A673 (cell line): Measurements from ENCODE around the gene SLC7A5. TPM values are rescaled to one million over a fixed set of nuclear protein-coding genes. Genes with fewer than 3 reads are reported as not detected.
"Not testable (repeated sequence)": the region's sequence is repeated elsewhere in the genome, so short reads cannot be mapped to it uniquely, and the experiment has no call there.

Source experiments
- BruUV-seq: library from RNA; stranded (reverse); fragments of 400-500 nt; replicated peaks from 2 replicates; lab custom pipeline; 2021; lab: Mats Ljungman, UMichigan
- CTCF ChIA-PET: fragments of 300-600 bp; sonication (Branson Sonifier 250); formaldehyde crosslinking; loops from one replicate; lab custom pipeline; 2022; ENCODE audit warnings: antibody characterized with exemption; lab: Charles Lee
- POLR2A ChIA-PET: fragments of 300-600 bp; sonication (Branson Sonifier 250); formaldehyde crosslinking; loops from one replicate; lab custom pipeline; 2022; ENCODE audit warnings: antibody characterized with exemption; ENCODE audit not compliant: low non-redundant PET; lab: Charles Lee
- DNase-seq: peaks from one replicate; pipeline ENCODE4 v3.0.0-alpha.2; 2015; ENCODE audit warnings: low spot score
- H3K27ac ChIP-seq: fragments of 200-600 bp; sonication (generic); 2 replicates; pipeline ENCODE4 v1.5.1; 2016; ENCODE audit warnings: mixed run types, low read depth, mild to moderate bottlenecking, mixed read lengths, antibody characterized with exemption, low read length; ENCODE audit not compliant: poor library complexity, severe bottlenecking
- H3K27me3 ChIP-seq: fragments of 200-600 bp; sonication (generic); replicated peaks from 2 replicates; pipeline ENCODE4 v1.6.1; 2017; ENCODE audit warnings: mixed run types, low read depth, mild to moderate bottlenecking, mixed read lengths, antibody characterized with exemption, low read length; ENCODE audit not compliant: insufficient read depth, poor library complexity
- H3K36me3 ChIP-seq: fragments of 200-600 bp; sonication (generic); 2 replicates; pipeline ENCODE4 v1.6.1; 2016; ENCODE audit warnings: mixed run types, mild to moderate bottlenecking, mixed read lengths, antibody characterized with exemption, low read length; ENCODE audit not compliant: insufficient read depth, poor library complexity, severe bottlenecking
- H3K4me1 ChIP-seq: fragments of 200-600 bp; sonication (generic); 2 replicates; pipeline ENCODE4 v1.6.1; 2017; ENCODE audit warnings: mixed run types, mild to moderate bottlenecking, mixed read lengths, antibody characterized with exemption, low read length; ENCODE audit not compliant: insufficient read depth, poor library complexity, severe bottlenecking
- H3K4me3 ChIP-seq: fragments of 200-600 bp; sonication (generic); 2 replicates; pipeline ENCODE4 v1.5.1; 2016; ENCODE audit warnings: low read depth, mixed run types, mild to moderate bottlenecking, mixed read lengths, low read length; ENCODE audit not compliant: poor library complexity, severe bottlenecking
- H3K9me3 ChIP-seq: fragments of 200-600 bp; sonication (generic); 2 replicates; pipeline ENCODE4 v1.6.1; 2016; ENCODE audit warnings: mixed run types, low read depth, mild to moderate bottlenecking, mixed read lengths, antibody characterized with exemption, low read length; ENCODE audit not compliant: poor library complexity, severe bottlenecking
- CTCF ChIP-seq: fragments of 300-800, 200-600 bp; sonication (generic); conservative IDR thresholded peaks from 2 replicates; pipeline ENCODE4 v1.5.1; 2017; ENCODE audit warnings: low read depth, mild to moderate bottlenecking, antibody characterized with exemption, low read length, moderate library complexity, mixed read lengths
- EZH2 ChIP-seq: fragments of 200-600 bp; sonication (generic); IDR thresholded peaks from 2 replicates; pipeline ENCODE4 v1.6.1; 2017; ENCODE audit warnings: borderline replicate concordance, low read depth, mild to moderate bottlenecking, mixed read lengths, antibody characterized with exemption, low read length; ENCODE audit not compliant: poor library complexity, severe bottlenecking
- intact Hi-C: fragments of 100-400 bp; cut with micrococcal nuclease; formaldehyde crosslinking; loops from one replicate; pipeline ENCODE4 v1.10.0; 2022; ENCODE audit not compliant: unreplicated experiment
- total RNA-seq: library from RNA; stranded (reverse); gene quantifications from 2 replicates; pipeline ENCODE4 v1.2.3, GENCODE V29; 2021

The SLC7A5 gene
- total RNA-seq, 1 experiment from 2014 or later: 371 TPM

- no TSS peak for BruUV-seq
- intact Hi-C loops: no loop called here
- no peak for DNase-seq
- Histone ChIP-seq H3K27ac (no peak overlapping the region), H3K9me3 (no peaks in the 10 kb centered on the region), H3K4me3 (no peak overlapping the region), H3K27me3 (no peaks in the 10 kb centered on the region), H3K4me1 (no peaks in the 10 kb centered on the region), H3K36me3 (no peaks in the 10 kb centered on the region)
- TF ChIP-seq CTCF (no peak), EZH2 (no peak)
- CTCF ChIA-PET: no interaction called here
- POLR2A ChIA-PET: no interaction called here
Measured at GRCh38 chr16:87891764-87892163, 22.5 kb upstream of the SLC7A5 start.

GRCh38 chr16:87889762-87890161, 20.5 kb upstream of the SLC7A5 start:
- H3K36me3 ChIP-seq, H3K4me1 ChIP-seq, CTCF ChIA-PET, H3K4me3 ChIP-seq, H3K27ac ChIP-seq, BruUV-seq, DNase-seq, H3K27me3 ChIP-seq, POLR2A ChIA-PET, intact Hi-C loops, H3K9me3 ChIP-seq: not testable (repeated sequence)
- TF ChIP-seq CTCF: peak; percentile 39; the same call in 1 of the 2 replicates

GRCh38 chr16:87888346-87888745, 19.0 kb upstream of the SLC7A5 start:
- DNase-seq, H3K4me1 ChIP-seq, H3K4me3 ChIP-seq, H3K36me3 ChIP-seq, intact Hi-C loops, H3K27me3 ChIP-seq, POLR2A ChIA-PET, H3K9me3 ChIP-seq, H3K27ac ChIP-seq, CTCF ChIA-PET, BruUV-seq: not testable (repeated sequence)

- H3K27ac ChIP-seq, POLR2A ChIA-PET, H3K4me1 ChIP-seq, DNase-seq, H3K9me3 ChIP-seq, BruUV-seq, H3K36me3 ChIP-seq, CTCF ChIA-PET, H3K27me3 ChIP-seq, H3K4me3 ChIP-seq, intact Hi-C loops: not testable (repeated sequence)
Measured at GRCh38 chr16:87887931-87888330, 18.6 kb upstream of the SLC7A5 start.

GRCh38 chr16:87885371-87885967, 16.2 kb upstream of the SLC7A5 start:
- POLR2A ChIA-PET, BruUV-seq, H3K27me3 ChIP-seq, H3K4me1 ChIP-seq, CTCF ChIA-PET, H3K36me3 ChIP-seq, intact Hi-C loops, H3K4me3 ChIP-seq, H3K27ac ChIP-seq, H3K9me3 ChIP-seq, DNase-seq: not testable (repeated sequence)
